GM19035 (cell line): Measurements from ENCODE around the gene COL6A1.

ENCODE experiments used
- ATAC-seq: cut with Tn5 transposase; IDR thresholded peaks from one replicate; pipeline ENCODE4 v1.9.1; 2021; ENCODE audit not compliant: unreplicated experiment

The COL6A1 gene

GRCh38 chr21:45980697-45981096 is 873 bp upstream of the COL6A1 start:
- ATAC-seq: no peak

DNA sequence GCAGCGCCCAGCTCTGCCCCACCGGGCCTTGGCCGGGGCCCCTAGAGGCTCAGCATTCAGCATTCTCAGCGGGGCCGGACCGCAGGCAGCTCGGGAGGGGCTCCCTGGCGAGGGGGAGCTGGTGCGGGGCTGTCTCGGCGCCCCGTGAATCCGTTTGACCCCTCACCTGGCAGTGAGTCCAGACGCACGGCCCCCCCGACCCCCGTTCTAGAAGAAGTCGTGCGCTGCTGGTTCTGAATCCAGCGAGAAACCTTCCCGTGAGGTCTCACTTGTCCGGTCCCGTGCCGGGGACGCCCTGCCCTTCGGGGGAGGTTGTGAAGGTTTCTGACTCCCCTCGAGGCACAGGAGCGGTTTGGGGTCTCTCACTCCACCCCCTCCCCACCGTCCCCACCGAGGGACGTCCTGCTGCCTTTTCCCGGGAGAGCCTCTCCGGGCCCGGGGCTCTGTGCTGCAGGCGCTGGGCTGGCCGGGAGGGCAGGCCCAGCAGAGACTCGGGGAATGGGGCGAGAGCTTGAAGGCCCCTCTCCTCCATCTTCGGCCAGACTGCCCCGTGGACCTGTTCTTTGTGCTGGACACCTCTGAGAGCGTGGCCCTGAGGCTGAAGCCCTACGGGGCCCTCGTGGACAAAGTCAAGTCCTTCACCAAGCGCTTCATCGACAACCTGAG is 655 bp downstream of the COL6A1 start:
- ATAC-seq: no peak

GRCh38 chr21:45982758-45983648 is 1.4 kb downstream of the COL6A1 start:
- ATAC-seq: no peak

- no peak for ATAC-seq
Observed at GRCh38 chr21:45983649-45983965, 2.0 kb downstream of the COL6A1 start.

DNA sequence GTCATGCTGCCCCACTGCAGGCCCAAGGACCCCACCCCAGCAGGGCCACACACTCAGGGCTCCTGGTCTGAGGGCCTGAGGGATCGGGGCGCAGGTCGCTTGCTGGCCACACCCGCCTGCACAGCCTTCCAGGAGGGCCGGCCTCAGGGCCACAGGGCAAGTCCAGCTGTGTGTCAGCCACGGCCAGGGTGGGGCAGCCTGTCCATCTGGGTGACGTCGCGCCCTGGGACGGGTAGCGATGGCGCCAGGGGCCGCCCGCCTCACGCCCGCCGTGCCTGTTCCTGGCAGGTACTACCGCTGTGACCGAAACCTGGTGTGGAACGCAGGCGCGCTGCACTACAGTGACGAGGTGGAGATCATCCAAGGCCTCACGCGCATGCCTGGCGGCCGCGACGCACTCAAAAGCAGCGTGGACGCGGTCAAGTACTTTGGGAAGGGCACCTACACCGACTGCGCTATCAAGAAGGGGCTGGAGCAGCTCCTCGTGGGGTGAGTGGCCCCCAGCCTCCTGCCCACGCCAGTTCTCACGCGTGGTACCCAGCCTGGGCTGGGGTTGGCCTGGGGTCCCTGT is 2.5 kb downstream of the COL6A1 start:
- ATAC-seq: no peak

- no peak for ATAC-seq
Observed at GRCh38 chr21:45984584-45985095, 3.1 kb downstream of the COL6A1 start.

DNA sequence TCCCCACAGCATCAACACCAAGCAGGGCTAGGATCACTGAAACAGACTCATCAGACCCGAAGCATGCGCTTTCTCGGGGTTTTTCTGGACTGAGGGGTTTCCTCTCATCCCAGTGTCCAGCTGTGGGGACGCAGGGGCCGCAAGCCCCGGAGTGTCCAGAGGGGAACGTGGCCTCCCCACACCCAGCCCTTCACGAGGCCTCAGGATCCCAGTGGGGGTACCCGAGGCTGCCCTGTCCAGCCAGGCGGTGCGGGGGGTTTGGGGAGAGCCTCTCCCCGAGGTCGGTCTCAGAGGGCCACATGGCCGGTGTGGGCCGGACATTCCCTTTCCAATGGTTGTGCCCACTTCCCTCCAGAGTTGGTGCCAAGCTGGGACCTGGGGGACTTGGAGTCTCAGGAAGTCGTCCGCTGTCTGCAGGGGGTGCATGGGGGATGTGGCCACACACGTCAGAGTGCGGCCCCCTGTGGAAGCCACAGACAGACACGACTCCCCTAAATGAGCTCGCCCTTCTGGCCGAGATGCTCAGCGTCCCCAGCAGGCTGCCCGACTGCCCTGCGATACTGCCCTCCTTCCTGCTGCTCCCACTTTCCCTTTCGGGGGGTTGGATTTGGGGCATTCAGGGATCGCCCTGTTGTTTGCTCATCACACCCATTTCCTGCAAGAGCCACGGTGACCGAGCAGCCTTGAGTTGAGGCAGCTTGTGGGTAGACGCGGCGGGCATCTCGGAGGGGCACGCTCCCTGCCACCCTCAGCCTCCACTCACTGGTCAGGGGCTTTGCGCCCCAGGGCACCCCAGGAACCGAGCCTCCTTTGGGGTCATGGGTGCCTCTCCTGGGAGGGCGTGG is 4.1 kb downstream of the COL6A1 start:
- ATAC-seq: no peak

- ATAC-seq: no peak
Observed at GRCh38 chr21:45986316-45987051, 4.9 kb downstream of the COL6A1 start.

GRCh38 chr21:45987121-45987711 is 5.6 kb downstream of the COL6A1 start:
- ATAC-seq: no peak

GRCh38 chr21:45988366-45989347 is 7.1 kb downstream of the COL6A1 start:
- ATAC-seq: no peak

DNA sequence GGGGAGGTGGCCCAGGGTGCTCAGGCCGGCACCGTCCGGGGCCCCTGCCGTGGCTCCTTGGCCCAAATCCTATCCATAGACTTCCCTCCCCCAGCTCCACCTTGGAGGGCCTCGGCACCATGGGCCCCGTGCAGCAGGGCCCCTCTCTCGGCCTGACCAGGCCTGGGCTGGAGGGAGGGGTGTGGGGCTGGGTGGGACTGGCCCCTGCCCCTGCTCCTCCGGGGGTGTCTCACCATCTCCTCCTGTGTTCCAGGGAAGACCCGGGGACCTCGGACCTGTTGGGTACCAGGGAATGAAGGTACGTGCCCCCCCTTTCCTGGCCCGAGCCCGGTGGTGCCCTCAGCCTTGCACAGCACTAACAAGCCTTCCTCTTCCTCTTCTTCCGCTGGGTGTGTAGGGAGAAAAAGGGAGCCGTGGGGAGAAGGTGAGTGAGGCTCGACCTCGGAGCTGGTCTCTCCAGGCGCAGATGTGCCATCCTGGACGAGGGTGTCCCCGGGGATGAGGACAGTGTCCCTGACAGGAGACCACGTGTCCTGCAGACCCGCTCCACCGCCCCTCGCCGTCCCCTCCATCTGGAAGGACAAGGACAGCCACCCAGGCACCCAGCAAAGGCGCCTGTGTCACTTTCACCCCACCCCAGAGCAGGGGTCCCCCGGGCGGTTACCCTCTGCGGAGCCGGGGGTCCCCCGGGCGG is 7.9 kb downstream of the COL6A1 start:
- ATAC-seq: no peak

DNA sequence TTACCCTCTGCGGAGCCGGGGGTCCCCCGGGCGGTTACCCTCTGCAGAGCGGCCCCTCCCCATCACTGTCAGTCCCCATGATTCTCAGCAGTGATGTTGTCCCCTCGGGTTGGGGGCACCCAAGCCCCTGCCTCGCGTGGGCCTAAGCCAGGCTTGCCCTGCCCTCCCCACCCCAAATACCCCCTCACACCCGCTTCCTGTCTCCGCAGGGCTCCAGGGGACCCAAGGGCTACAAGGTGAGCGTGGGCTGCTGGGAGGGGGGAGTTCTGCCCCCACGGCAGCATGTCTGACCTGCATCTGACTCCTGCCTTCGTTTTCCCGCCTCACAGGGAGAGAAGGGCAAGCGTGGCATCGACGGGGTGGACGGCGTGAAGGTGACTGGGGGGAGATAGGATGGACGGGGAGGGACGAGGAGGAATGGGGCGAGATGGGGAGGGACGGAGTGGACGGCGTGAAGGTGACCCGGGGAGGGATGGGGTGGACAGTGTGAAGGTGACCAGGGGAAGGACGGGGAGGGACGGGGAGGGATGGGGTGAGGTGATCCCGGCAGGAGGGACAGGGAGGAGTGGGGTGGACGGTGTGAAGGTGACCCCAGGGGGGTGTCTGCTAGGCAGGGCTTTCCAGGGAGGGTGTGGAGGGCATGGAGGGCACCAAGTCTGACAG is 8.6 kb downstream of the COL6A1 start:
- no peak for ATAC-seq

GRCh38 chr21:45990741-45991605 is 9.4 kb downstream of the COL6A1 start:
- no peak for ATAC-seq

GRCh38 chr21:45991606-45992300 is 10.2 kb downstream of the COL6A1 start:
- no peak for ATAC-seq

- ATAC-seq: no peak
Observed at GRCh38 chr21:45992301-45993209, 11.0 kb downstream of the COL6A1 start.
